HG02798 (cell line): ENCODE data around the gene SPATC1L.

Experiments
- ATAC-seq: cut with Tn5 transposase; IDR thresholded peaks from one replicate; pipeline ENCODE4 v1.9.1; 2021; ENCODE audit warnings: mild to moderate bottlenecking; ENCODE audit not compliant: unreplicated experiment, poor library complexity

The SPATC1L gene

GRCh38 chr21:46122758-46123683 is 61.2 kb downstream of the SPATC1L start:
- ATAC-seq, result no peak

DNA sequence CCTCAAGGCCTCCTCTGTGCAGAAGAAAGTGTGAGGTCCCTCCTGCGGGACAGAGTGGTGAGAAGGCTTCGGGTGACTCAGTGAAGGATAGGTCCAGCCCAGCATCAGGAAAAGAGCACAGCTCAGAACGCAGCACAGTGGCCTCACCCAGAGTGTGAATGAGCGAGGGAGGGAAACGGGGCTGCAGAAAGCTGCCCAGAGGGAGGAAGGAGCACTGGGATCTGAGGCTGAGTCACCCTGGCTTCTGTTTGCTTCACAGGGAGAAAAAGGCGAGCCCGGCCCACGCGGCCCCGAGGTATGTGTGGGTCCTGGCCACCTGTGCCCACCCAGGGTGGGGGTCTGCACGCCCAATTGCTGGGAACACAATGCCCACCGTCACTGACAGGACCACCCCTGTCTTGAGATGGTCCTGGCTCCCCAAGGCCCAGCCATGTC is 62.0 kb downstream of the SPATC1L start:
- ATAC-seq, result no peak

DNA sequence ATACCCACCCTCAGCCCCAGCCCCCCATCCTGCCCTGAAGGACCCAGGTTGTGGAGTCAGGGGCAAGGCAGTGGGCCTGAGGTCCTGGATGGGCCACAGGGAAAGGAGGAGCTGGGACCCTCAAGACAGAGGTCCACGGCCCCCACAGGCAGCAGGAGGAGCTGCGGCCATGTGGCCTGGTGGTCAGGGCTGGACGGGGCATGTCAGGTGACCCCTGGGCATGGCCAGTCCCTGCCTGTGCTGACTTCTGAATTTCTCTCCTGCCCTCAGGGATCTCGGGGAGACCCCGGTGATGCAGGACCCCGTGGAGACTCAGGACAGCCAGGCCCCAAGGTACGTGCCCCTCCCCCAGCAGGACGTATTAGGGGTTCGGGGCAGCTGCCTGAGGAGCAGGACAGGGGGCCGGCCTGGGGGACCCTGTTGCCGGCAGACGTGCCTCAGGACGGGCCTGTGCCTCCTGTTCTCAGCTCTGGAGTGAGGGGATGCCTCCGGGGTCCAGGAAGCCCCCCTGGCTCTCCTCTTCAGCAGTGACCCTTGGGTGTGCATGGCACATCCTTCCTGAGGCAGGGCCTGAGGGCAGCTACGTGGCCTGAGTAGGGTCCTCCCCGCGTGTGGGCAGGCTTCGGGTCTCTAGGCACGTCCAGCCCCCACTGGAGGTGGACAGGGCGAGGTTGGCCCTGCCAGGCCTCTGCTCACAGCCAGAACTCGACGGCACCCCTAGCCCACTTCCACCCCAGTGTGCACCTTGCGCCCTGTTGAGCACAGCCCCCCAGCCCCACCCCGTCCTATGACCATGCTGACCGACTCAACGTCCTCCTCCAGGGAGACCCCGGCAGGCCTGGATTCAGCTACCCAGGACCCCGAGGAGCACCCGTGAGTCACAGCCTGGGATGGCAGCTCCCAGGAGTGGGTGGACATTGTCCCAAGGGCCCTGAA is 62.7 kb downstream of the SPATC1L start:
- ATAC-seq, result no peak

- no peak for ATAC-seq
Measured at GRCh38 chr21:46120301-46121285, 63.7 kb downstream of the SPATC1L start.

GRCh38 chr21:46119637-46120271 is 64.5 kb downstream of the SPATC1L start:
- ATAC-seq, result no peak

GRCh38 chr21:46119144-46119636 is 65.1 kb downstream of the SPATC1L start:
- ATAC-seq, result no peak

GRCh38 chr21:46118316-46119143 is 65.7 kb downstream of the SPATC1L start:
- ATAC-seq, result no peak

GRCh38 chr21:46117586-46118315 is 66.5 kb downstream of the SPATC1L start:
- ATAC-seq, result no peak

DNA sequence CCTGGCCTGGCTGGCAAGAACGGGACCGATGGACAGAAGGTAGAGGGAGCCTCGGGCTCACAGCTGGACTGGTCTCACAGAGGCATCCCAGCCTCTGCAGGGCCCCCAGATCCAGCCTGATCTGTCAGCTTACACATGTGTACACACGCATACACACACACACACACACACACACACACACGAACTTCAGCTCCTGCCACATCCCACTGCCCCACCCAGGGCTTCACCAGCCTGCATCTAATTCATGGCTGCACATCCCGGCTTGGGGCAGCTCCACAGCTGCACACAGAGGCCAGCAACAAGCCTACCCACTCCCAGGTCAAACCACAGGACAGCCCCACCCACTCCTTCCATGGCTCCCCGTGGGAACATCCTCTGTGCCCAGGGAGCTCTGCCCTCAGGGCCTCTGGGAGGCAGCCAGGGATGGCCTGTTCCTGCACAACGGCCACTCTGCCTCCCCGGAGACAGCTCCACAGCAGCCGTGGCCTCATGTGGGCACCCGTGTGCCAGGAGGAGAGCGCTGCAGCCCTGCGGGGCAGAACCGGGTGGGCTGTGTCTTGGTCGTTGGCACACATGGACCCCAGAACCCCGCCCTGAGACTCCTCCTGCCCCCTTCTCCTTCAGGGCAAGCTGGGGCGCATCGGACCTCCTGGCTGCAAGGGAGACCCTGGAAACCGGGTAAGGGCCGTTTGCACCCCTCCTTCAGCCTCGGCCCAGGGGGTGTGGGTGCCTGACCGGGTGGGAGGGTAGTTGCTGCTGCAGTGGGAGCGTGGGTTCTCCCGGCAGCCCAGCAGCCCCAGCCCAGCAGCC is 67.3 kb downstream of the SPATC1L start:
- no peak for ATAC-seq

GRCh38 chr21:46116189-46116775 is 68.0 kb downstream of the SPATC1L start:
- ATAC-seq, result no peak

GRCh38 chr21:46115441-46116188 is 68.6 kb downstream of the SPATC1L start:
- no peak for ATAC-seq

GRCh38 chr21:46114963-46115362 is 69.3 kb downstream of the SPATC1L start:
- ATAC-seq, result no peak

DNA sequence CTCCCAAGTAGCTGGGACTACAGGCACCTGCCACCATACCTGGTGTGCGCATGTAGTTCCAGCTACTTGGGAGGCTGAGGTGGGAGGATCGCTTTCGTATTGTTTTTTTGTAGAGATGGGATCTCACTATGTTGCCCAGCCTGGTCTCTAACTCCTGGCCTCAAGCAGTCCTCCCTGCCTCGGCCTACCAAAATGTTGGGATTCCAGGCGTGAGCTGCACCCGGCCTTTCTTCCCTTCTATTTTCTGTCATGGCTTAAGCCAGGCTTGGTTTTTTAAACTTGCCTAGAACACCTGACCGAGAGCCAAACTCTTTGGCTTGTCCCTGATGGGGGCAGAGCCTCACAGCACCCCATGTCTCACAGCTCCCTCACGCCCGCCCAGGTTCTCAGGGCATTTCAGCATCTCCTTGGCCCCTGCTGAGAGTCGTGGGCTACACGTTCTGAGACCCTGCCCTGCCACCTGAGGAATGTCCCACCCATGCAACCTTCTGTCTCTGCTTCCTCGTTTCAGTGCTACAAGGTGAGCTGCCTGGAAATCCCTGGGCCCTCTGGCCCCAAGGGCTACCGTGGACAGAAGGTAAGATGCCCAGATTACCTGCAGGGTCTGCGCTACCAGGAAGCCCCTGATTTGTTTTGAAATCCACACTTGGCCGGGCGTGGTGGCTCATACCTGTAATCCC is 70.6 kb downstream of the SPATC1L start:
- no peak for ATAC-seq

DNA sequence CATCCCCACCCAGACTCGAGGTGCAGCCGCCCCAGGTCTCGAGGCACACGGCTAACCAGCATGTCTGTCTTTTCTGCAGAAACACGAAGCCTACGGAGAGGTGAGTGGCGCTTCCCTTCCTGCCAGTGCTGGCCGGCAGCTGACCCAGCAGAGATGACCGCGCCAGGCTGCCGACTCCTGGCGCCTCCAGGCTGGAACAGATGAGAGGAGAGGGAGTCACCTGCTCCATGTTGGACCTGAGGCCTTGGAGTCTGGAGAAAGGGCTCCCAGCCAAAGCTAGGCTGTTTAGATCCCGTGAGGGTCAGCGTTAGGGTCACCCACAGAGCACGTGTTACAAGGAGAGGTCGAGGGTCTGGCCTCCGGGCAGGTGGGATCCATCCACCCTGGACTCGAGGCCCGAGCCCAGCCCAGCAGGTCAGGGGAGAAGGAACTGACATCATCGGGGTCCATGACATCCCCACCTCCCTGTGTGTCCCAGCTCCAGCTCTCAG is 71.5 kb downstream of the SPATC1L start:
- ATAC-seq, result no peak
